A673 (cell line): Measurements from ENCODE around the gene INPP5F. TPM values are rescaled to one million over a fixed set of nuclear protein-coding genes. Genes with fewer than 3 reads are reported as not detected.
"Not testable (repeated sequence)": the region's sequence is repeated elsewhere in the genome, so short reads cannot be mapped to it uniquely, and the experiment has no call there.

ENCODE experiments used
- BruUV-seq: library from RNA; stranded (reverse); fragments of 400-500 nt; replicated peaks from 2 replicates; lab custom pipeline; 2021; lab: Mats Ljungman, UMichigan
- CTCF ChIA-PET: fragments of 300-600 bp; sonication (Branson Sonifier 250); formaldehyde crosslinking; loops from one replicate; lab custom pipeline; 2022; ENCODE audit warnings: antibody characterized with exemption; lab: Charles Lee
- POLR2A ChIA-PET: fragments of 300-600 bp; sonication (Branson Sonifier 250); formaldehyde crosslinking; loops from one replicate; lab custom pipeline; 2022; ENCODE audit warnings: antibody characterized with exemption; ENCODE audit not compliant: low non-redundant PET; lab: Charles Lee
- DNase-seq: peaks from one replicate; pipeline ENCODE4 v3.0.0-alpha.2; 2015; ENCODE audit warnings: low spot score
- H3K27ac ChIP-seq: fragments of 200-600 bp; sonication (generic); 2 replicates; pipeline ENCODE4 v1.5.1; 2016; ENCODE audit warnings: mixed run types, low read depth, mild to moderate bottlenecking, mixed read lengths, antibody characterized with exemption, low read length; ENCODE audit not compliant: poor library complexity, severe bottlenecking
- H3K27me3 ChIP-seq: fragments of 200-600 bp; sonication (generic); replicated peaks from 2 replicates; pipeline ENCODE4 v1.6.1; 2017; ENCODE audit warnings: mixed run types, low read depth, mild to moderate bottlenecking, mixed read lengths, antibody characterized with exemption, low read length; ENCODE audit not compliant: insufficient read depth, poor library complexity
- H3K36me3 ChIP-seq: fragments of 200-600 bp; sonication (generic); 2 replicates; pipeline ENCODE4 v1.6.1; 2016; ENCODE audit warnings: mixed run types, mild to moderate bottlenecking, mixed read lengths, antibody characterized with exemption, low read length; ENCODE audit not compliant: insufficient read depth, poor library complexity, severe bottlenecking
- H3K4me1 ChIP-seq: fragments of 200-600 bp; sonication (generic); 2 replicates; pipeline ENCODE4 v1.6.1; 2017; ENCODE audit warnings: mixed run types, mild to moderate bottlenecking, mixed read lengths, antibody characterized with exemption, low read length; ENCODE audit not compliant: insufficient read depth, poor library complexity, severe bottlenecking
- H3K4me3 ChIP-seq: fragments of 200-600 bp; sonication (generic); 2 replicates; pipeline ENCODE4 v1.5.1; 2016; ENCODE audit warnings: low read depth, mixed run types, mild to moderate bottlenecking, mixed read lengths, low read length; ENCODE audit not compliant: poor library complexity, severe bottlenecking
- H3K9me3 ChIP-seq: fragments of 200-600 bp; sonication (generic); 2 replicates; pipeline ENCODE4 v1.6.1; 2016; ENCODE audit warnings: mixed run types, low read depth, mild to moderate bottlenecking, mixed read lengths, antibody characterized with exemption, low read length; ENCODE audit not compliant: poor library complexity, severe bottlenecking
- CTCF ChIP-seq: fragments of 300-800, 200-600 bp; sonication (generic); conservative IDR thresholded peaks from 2 replicates; pipeline ENCODE4 v1.5.1; 2017; ENCODE audit warnings: low read depth, mild to moderate bottlenecking, antibody characterized with exemption, low read length, moderate library complexity, mixed read lengths
- EZH2 ChIP-seq: fragments of 200-600 bp; sonication (generic); IDR thresholded peaks from 2 replicates; pipeline ENCODE4 v1.6.1; 2017; ENCODE audit warnings: borderline replicate concordance, low read depth, mild to moderate bottlenecking, mixed read lengths, antibody characterized with exemption, low read length; ENCODE audit not compliant: poor library complexity, severe bottlenecking
- intact Hi-C: fragments of 100-400 bp; cut with micrococcal nuclease; formaldehyde crosslinking; loops from one replicate; pipeline ENCODE4 v1.10.0; 2022; ENCODE audit not compliant: unreplicated experiment
- total RNA-seq: library from RNA; stranded (reverse); gene quantifications from 2 replicates; pipeline ENCODE4 v1.2.3, GENCODE V29; 2021

INPP5F gene
- total RNA-seq, 1 experiment from 2014 or later = 22.0 TPM

- no peak for TF ChIP-seq CTCF
- no peak for TF ChIP-seq EZH2
- H3K4me3 ChIP-seq = no peak overlapping the region
- intact Hi-C loops = no loop called here
- H3K4me1 ChIP-seq = peaks cover 50% of the 10 kb centered on the region
- no peak for DNase-seq
- no peaks in the 10 kb centered on the region for H3K9me3 ChIP-seq
- peak overlapping the region; percentile 35 for H3K27ac ChIP-seq
- ChIA-PET POLR2A (no interaction called here), CTCF (interaction anchor here (0.6 kb wide), 1 partner anchor 15 kb away, joined by 3 read pairs; no protein-coding TSS in a partner anchor)
- no TSS peak for BruUV-seq
- no peaks in the 10 kb centered on the region for H3K27me3 ChIP-seq
- H3K36me3 ChIP-seq = no peaks in the 10 kb centered on the region
Measured at GRCh38 chr10:119783665-119784027, 57.8 kb downstream of the INPP5F start.

DNA sequence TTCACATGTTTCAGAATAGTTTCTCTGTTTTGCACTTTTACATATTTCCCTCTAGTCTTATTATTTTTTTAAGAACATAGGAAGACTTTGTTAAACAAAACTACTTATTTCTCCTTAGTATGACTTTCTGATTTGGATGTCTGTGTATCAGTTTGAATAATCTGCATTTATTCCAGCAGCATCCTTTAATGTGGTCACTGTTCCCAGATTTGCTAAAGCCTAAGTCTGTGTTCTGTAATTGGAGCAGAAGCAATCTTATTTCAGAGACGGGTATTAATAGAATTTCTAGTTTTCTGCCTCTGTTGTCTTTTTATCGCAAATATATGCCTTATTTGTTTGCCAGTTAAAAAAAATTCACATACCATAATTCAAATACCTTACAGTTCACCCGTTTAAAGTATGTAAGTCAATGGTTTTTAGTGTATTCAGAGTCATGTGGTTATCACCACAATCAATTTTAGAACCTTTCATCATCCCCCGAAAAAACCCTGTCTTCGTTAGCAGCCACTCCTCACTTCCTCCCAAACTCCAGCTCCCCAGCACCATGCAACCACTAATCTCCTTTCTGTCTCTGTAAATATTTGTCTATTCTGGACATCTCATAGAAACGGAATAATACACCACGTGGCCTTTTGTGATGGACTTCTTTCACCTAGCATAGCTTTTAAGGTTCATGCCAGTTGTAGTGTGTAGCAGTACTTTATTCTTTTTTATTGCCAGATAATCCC is 58.7 kb downstream of the INPP5F start:
- Histone ChIP-seq H3K36me3 (no peaks in the 10 kb centered on the region), H3K27me3 (no peaks in the 10 kb centered on the region), H3K4me1 (peaks cover 50% of the 10 kb centered on the region), H3K27ac (no peak overlapping the region), H3K4me3 (no peak overlapping the region), H3K9me3 (no peaks in the 10 kb centered on the region)
- no peak for DNase-seq
- ChIA-PET CTCF (no interaction called here), POLR2A (interaction anchor here (0.6 kb wide), 1 partner anchor 124 kb away, joined by 3 read pairs; no protein-coding TSS in a partner anchor)
- intact Hi-C loops = no loop called here
- BruUV-seq = no TSS peak
- TF ChIP-seq EZH2 (no peak), CTCF (no peak)

DNA sequence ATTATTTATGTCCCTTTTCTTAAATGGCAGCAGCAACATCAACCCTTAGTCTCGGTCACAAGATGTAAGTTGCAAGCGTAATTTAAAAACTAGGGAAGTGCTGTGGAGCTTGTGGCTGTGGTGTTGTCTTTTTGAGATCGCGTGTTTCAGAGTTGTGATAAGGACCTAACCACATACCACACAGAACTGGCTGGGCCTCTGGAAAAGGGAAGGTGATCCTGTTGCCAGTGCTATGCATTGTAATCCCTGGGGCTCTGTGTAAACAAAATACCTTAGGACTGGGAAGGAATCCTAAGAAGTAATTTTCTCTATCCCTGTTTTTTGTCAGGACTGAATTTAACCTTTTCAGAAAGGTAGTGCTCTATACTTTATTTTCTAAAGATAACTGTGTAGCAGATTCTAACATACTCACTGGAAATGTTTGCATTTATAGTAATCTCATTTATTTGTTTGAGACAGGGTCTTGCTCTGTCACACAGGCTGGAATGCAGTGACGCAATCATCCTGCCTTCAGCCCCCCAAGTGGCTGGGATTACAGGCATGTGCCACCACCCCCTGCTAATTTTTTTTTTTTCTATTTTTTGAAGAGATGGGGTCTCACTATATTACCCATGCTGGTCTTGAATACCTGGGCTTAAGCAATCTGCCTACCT is 60.4 kb downstream of the INPP5F start:
- H3K27ac ChIP-seq = no peak overlapping the region
- TF ChIP-seq EZH2 (no peak), CTCF (no peak)
- BruUV-seq = no TSS peak
- CTCF ChIA-PET = no interaction called here
- H3K36me3 ChIP-seq = no peaks in the 10 kb centered on the region
- H3K4me1 ChIP-seq = peaks cover 50% of the 10 kb centered on the region
- POLR2A ChIA-PET = no interaction called here
- DNase-seq = no peak
- H3K9me3 ChIP-seq = no peaks in the 10 kb centered on the region
- intact Hi-C loops = no loop called here
- H3K4me3 ChIP-seq = no peak overlapping the region
- no peaks in the 10 kb centered on the region for H3K27me3 ChIP-seq

- H3K36me3 ChIP-seq, H3K27ac ChIP-seq, intact Hi-C loops, BruUV-seq, POLR2A ChIA-PET, H3K9me3 ChIP-seq, H3K4me1 ChIP-seq, CTCF ChIA-PET, DNase-seq, H3K27me3 ChIP-seq, H3K4me3 ChIP-seq: not testable (repeated sequence)
Measured at GRCh38 chr10:119795101-119795500, 69.3 kb downstream of the INPP5F start.
